Hematopoietic multipotent progenitor cell (in vitro differentiated cells): Measurements from ENCODE around the gene TP53INP2. TPM values are rescaled to one million over a fixed set of nuclear protein-coding genes. Genes with fewer than 3 reads are reported as not detected.
"Not testable (repeated sequence)": the region's sequence is repeated elsewhere in the genome, so short reads cannot be mapped to it uniquely, and the experiment has no call there.

Experiments used
- DNase-seq, 3 donors: peaks; one replicate each; pipeline ENCODE4 v3.0.0-alpha.2; 2011 to 2015; ENCODE audit warnings: low read depth in 2 of 3, low spot score in 2 of 3
- total RNA-seq: library from RNA; depleted of rRNA; stranded (reverse); fragments of >200 nt; gene quantifications from one replicate; pipeline ENCODE4 v1.2.3, GENCODE V29; 2012

TP53INP2 gene
- total RNA-seq, 1 donor, result 3.5 TPM

GRCh38 chr20:34720266-34720665, 16.1 kb downstream of the TP53INP2 start:
- no peak for DNase-seq

- DNase-seq, result not testable (repeated sequence)
Observed at GRCh38 chr20:34722560-34722959, 18.4 kb downstream of the TP53INP2 start.

GRCh38 chr20:34724172-34724571, 20.0 kb downstream of the TP53INP2 start:
- DNase-seq, result no peak

GRCh38 chr20:34729416-34729815, 25.3 kb downstream of the TP53INP2 start:
- no peak for DNase-seq

GRCh38 chr20:34732523-34732922, 28.4 kb downstream of the TP53INP2 start:
- DNase-seq, result no peak

GRCh38 chr20:34736106-34736735, 32.1 kb downstream of the TP53INP2 start:
- DNase-seq, result no peak

GRCh38 chr20:34743039-34743438, 38.9 kb downstream of the TP53INP2 start:
- no peak for DNase-seq

GRCh38 chr20:34744340-34744739, 40.2 kb downstream of the TP53INP2 start:
- no peak for DNase-seq

- DNase-seq, result no peak
Observed at GRCh38 chr20:34744847-34745246, 40.7 kb downstream of the TP53INP2 start.

- DNase-seq, result no peak
Observed at GRCh38 chr20:34746674-34747073, 42.5 kb downstream of the TP53INP2 start.

GRCh38 chr20:34747479-34747878, 43.3 kb downstream of the TP53INP2 start:
- DNase-seq, result no peak

- DNase-seq, result no peak
Observed at GRCh38 chr20:34748709-34749108, 44.6 kb downstream of the TP53INP2 start.

- DNase-seq, result no peak
Observed at GRCh38 chr20:34750484-34750883, 46.3 kb downstream of the TP53INP2 start.

GRCh38 chr20:34751453-34751852, 47.3 kb downstream of the TP53INP2 start:
- no peak for DNase-seq

- no peak for DNase-seq
Observed at GRCh38 chr20:34753706-34754461, 49.7 kb downstream of the TP53INP2 start.

GRCh38 chr20:34754611-34755010, 50.5 kb downstream of the TP53INP2 start:
- DNase-seq, result no peak

GRCh38 chr20:34755367-34755766, 51.2 kb downstream of the TP53INP2 start:
- DNase-seq, result no peak

- no peak for DNase-seq
Observed at GRCh38 chr20:34762031-34762555, 57.9 kb downstream of the TP53INP2 start.
